ENCODE measurements around the gene LRRC51.

LRRC51 gene

GRCh38 chr11:72098741-72099140, 18.1 kb downstream of the LRRC51 start:
- H3K18ac ChIP-seq (ENCODE audit: low read length), result no peak overlapping the region
- peaks cover 8% of the 10 kb centered on the region for H3K36me3 ChIP-seq (ENCODE audit: control insufficient read depth, insufficient read depth, low read length)
- H4K8ac ChIP-seq (ENCODE audit: low read depth, low read length), result no peak overlapping the region
- no peak overlapping the region for H2BK5ac ChIP-seq (ENCODE audit: low read length)
- no peak overlapping the region for H3K56ac ChIP-seq (ENCODE audit: low read length)
- H3K79me1 ChIP-seq (ENCODE audit: low read length), result peaks cover 31% of the 10 kb centered on the region
- H2BK120ac ChIP-seq (ENCODE audit: low read depth, low read length), result no peak overlapping the region
- H3K27ac ChIP-seq (ENCODE audit: low read depth, low read length), result no peak overlapping the region
- H4K5ac ChIP-seq (ENCODE audit: low read length), result no peak overlapping the region
- H3K23ac ChIP-seq (ENCODE audit: low read length), result no peak overlapping the region
- no peak overlapping the region for H2BK15ac ChIP-seq (replicated peaks; ENCODE audit: low read depth)
- peaks cover 27% of the 10 kb centered on the region for H3K79me2 ChIP-seq (ENCODE audit: control insufficient read depth, insufficient read depth, low read length)
- DNase-seq, result no peak
- no peak overlapping the region for H3K4me3 ChIP-seq (ENCODE audit: low read length)
- H3K4me1 ChIP-seq (ENCODE audit: control insufficient read depth, low read depth, low read length), result peaks cover 5% of the 10 kb centered on the region
- no peak overlapping the region for H3K4me2 ChIP-seq (ENCODE audit: low read length)
- H3K9ac ChIP-seq (ENCODE audit: low read length), result no peak overlapping the region
- WGBS (ENCODE audit: extremely low coverage, insufficient coverage, low lambda C conversion rate), result no CpG with 5 or more reads among the region's 3 CpGs
- no peaks in the 10 kb centered on the region for H3K27me3 ChIP-seq (ENCODE audit: insufficient read depth, low read length, poor library complexity)
- no peak overlapping the region for H2AK5ac ChIP-seq (ENCODE audit: low read length)
- H3K4ac ChIP-seq (ENCODE audit: low read depth, low read length), result no peak overlapping the region

- Histone ChIP-seq H3K79me2 (ENCODE audit: control insufficient read depth, insufficient read depth, low read length) (peaks cover 27% of the 10 kb centered on the region), H4K8ac (ENCODE audit: low read depth, low read length) (no peak overlapping the region), H2BK120ac (ENCODE audit: low read depth, low read length) (no peak overlapping the region), H3K4me2 (ENCODE audit: low read length) (no peak overlapping the region), H3K27ac (ENCODE audit: low read depth, low read length) (no peak overlapping the region), H3K27me3 (ENCODE audit: insufficient read depth, low read length, poor library complexity) (no peaks in the 10 kb centered on the region), H2BK15ac (replicated peaks; ENCODE audit: low read depth) (no peak overlapping the region), H3K4me3 (ENCODE audit: low read length) (no peak overlapping the region), H3K36me3 (ENCODE audit: control insufficient read depth, insufficient read depth, low read length) (peaks cover 7% of the 10 kb centered on the region), H3K79me1 (ENCODE audit: low read length) (peaks cover 31% of the 10 kb centered on the region), H3K4me1 (ENCODE audit: control insufficient read depth, low read depth, low read length) (peaks cover 5% of the 10 kb centered on the region), H2AK5ac (ENCODE audit: low read length) (no peak overlapping the region), H3K56ac (ENCODE audit: low read length) (no peak overlapping the region), H3K23ac (ENCODE audit: low read length) (no peak overlapping the region), H3K18ac (ENCODE audit: low read length) (no peak overlapping the region), H2BK5ac (ENCODE audit: low read length) (no peak overlapping the region), H3K9ac (ENCODE audit: low read length) (no peak overlapping the region), H4K5ac (ENCODE audit: low read length) (no peak overlapping the region), H3K4ac (ENCODE audit: low read depth, low read length) (no peak overlapping the region)
- DNase-seq, result no peak
- no CpG with 5 or more reads among the region's 3 CpGs for WGBS (ENCODE audit: extremely low coverage, insufficient coverage, low lambda C conversion rate)
Observed at GRCh38 chr11:72100009-72100408, 19.4 kb downstream of the LRRC51 start.

GRCh38 chr11:72100462-72100861, 19.8 kb downstream of the LRRC51 start:
- Histone ChIP-seq H4K8ac (ENCODE audit: low read depth, low read length) (no peak overlapping the region), H3K18ac (ENCODE audit: low read length) (no peak overlapping the region), H3K9ac (ENCODE audit: low read length) (no peak overlapping the region), H3K4me3 (ENCODE audit: low read length) (no peak overlapping the region), H2BK120ac (ENCODE audit: low read depth, low read length) (no peak overlapping the region), H3K27me3 (ENCODE audit: insufficient read depth, low read length, poor library complexity) (no peaks in the 10 kb centered on the region), H3K4me2 (ENCODE audit: low read length) (no peak overlapping the region), H4K5ac (ENCODE audit: low read length) (no peak overlapping the region), H3K27ac (ENCODE audit: low read depth, low read length) (no peak overlapping the region), H2BK15ac (replicated peaks; ENCODE audit: low read depth) (no peak overlapping the region), H3K79me1 (ENCODE audit: low read length) (peaks cover 31% of the 10 kb centered on the region), H3K79me2 (ENCODE audit: control insufficient read depth, insufficient read depth, low read length) (peaks cover 27% of the 10 kb centered on the region), H3K4me1 (ENCODE audit: control insufficient read depth, low read depth, low read length) (peaks cover 5% of the 10 kb centered on the region), H3K4ac (ENCODE audit: low read depth, low read length) (no peak overlapping the region), H3K56ac (ENCODE audit: low read length) (no peak overlapping the region), H3K23ac (ENCODE audit: low read length) (no peak overlapping the region), H2BK5ac (ENCODE audit: low read length) (no peak overlapping the region), H3K36me3 (ENCODE audit: control insufficient read depth, insufficient read depth, low read length) (peaks cover 6% of the 10 kb centered on the region), H2AK5ac (ENCODE audit: low read length) (no peak overlapping the region)
- no CpG with 5 or more reads among the region's 1 CpG for WGBS (ENCODE audit: extremely low coverage, insufficient coverage, low lambda C conversion rate)
- DNase-seq, result no peak

GRCh38 chr11:72102162-72102561, 21.5 kb downstream of the LRRC51 start:
- WGBS (ENCODE audit: extremely low coverage, insufficient coverage, low lambda C conversion rate), result no CpG with 5 or more reads among the region's 4 CpGs
- no peak overlapping the region for H3K27ac ChIP-seq (ENCODE audit: low read depth, low read length)

GRCh38 chr11:72102631-72102945, 21.9 kb downstream of the LRRC51 start:
- Histone ChIP-seq H3K23ac (ENCODE audit: low read length) (peak overlapping the region; percentile 75), H3K79me2 (ENCODE audit: control insufficient read depth, insufficient read depth, low read length) (peaks cover 27% of the 10 kb centered on the region), H3K27me3 (ENCODE audit: insufficient read depth, low read length, poor library complexity) (no peaks in the 10 kb centered on the region)

More at GRCh38 chr11:72102162-72102561, 21.5 kb downstream of the LRRC51 start:
- Histone ChIP-seq H3K27me3 (ENCODE audit: insufficient read depth, low read length, poor library complexity) (no peaks in the 10 kb centered on the region), H2BK120ac (ENCODE audit: low read depth, low read length) (no peak overlapping the region), H3K4me3 (ENCODE audit: low read length) (peak overlapping the region; percentile 88), H3K4ac (ENCODE audit: low read depth, low read length) (no peak overlapping the region), H3K23ac (ENCODE audit: low read length) (no peak overlapping the region), H3K18ac (ENCODE audit: low read length) (no peak overlapping the region), H4K5ac (ENCODE audit: low read length) (no peak overlapping the region), H3K4me1 (ENCODE audit: control insufficient read depth, low read depth, low read length) (peaks cover 5% of the 10 kb centered on the region), H3K79me1 (ENCODE audit: low read length) (peaks cover 31% of the 10 kb centered on the region), H3K36me3 (ENCODE audit: control insufficient read depth, insufficient read depth, low read length) (peaks cover 6% of the 10 kb centered on the region), H2BK15ac (replicated peaks; ENCODE audit: low read depth) (no peak overlapping the region), H3K79me2 (ENCODE audit: control insufficient read depth, insufficient read depth, low read length) (peaks cover 27% of the 10 kb centered on the region), H3K4me2 (ENCODE audit: low read length) (peak overlapping the region; percentile 94), H2BK5ac (ENCODE audit: low read length) (no peak overlapping the region), H2AK5ac (ENCODE audit: low read length) (peak overlapping the region; percentile 80), H4K8ac (ENCODE audit: low read depth, low read length) (no peak overlapping the region), H3K56ac (ENCODE audit: low read length) (peak overlapping the region; percentile 98), H3K9ac (ENCODE audit: low read length) (peak overlapping the region; percentile 88)
- DNase-seq, result no peak

More at GRCh38 chr11:72102631-72102945, 21.9 kb downstream of the LRRC51 start:
- Histone ChIP-seq H2AK5ac (ENCODE audit: low read length) (peak overlapping the region; percentile 80), H3K9ac (ENCODE audit: low read length) (peak overlapping the region; percentile 88), H3K27ac (ENCODE audit: low read depth, low read length) (peak overlapping the region; percentile 93), H3K56ac (ENCODE audit: low read length) (peak overlapping the region; percentile 98), H2BK5ac (ENCODE audit: low read length) (peak overlapping the region; percentile 69), H3K4me3 (ENCODE audit: low read length) (peak overlapping the region; percentile 88), H2BK120ac (ENCODE audit: low read depth, low read length) (peak overlapping the region; percentile 75), H4K8ac (ENCODE audit: low read depth, low read length) (peak overlapping the region; percentile 59), H3K79me1 (ENCODE audit: low read length) (peaks cover 31% of the 10 kb centered on the region), H3K4ac (ENCODE audit: low read depth, low read length) (peak overlapping the region; percentile 94), H4K5ac (ENCODE audit: low read length) (no peak overlapping the region), H2BK15ac (replicated peaks; ENCODE audit: low read depth) (no peak overlapping the region), H3K4me1 (ENCODE audit: control insufficient read depth, low read depth, low read length) (peaks cover 5% of the 10 kb centered on the region), H3K4me2 (ENCODE audit: low read length) (peak overlapping the region; percentile 94), H3K18ac (ENCODE audit: low read length) (peak overlapping the region; percentile 85), H3K36me3 (ENCODE audit: control insufficient read depth, insufficient read depth, low read length) (peaks cover 6% of the 10 kb centered on the region)
- no CpG with 5 or more reads among the region's 9 CpGs for WGBS (ENCODE audit: extremely low coverage, insufficient coverage, low lambda C conversion rate)
- DNase-seq, result no peak
